Neural progenitor cell (in vitro differentiated cells): Measurements from ENCODE around the gene STAT4. TPM values are rescaled to one million over a fixed set of nuclear protein-coding genes. Genes with fewer than 3 reads are reported as not detected.

Source experiments
- DNase-seq: peaks from one replicate; pipeline ENCODE4 v3.0.0-alpha.2; 2016; ENCODE audit warnings: low spot score
- H2AFZ ChIP-seq: fragments of 200-600 bp; sonication (generic); replicated peaks from 2 replicates; pipeline ENCODE4 v1.6.1; 2016; ENCODE audit warnings: antibody characterized with exemption
- H3F3A ChIP-seq: fragments of 200-600 bp; sonication (generic); 2 replicates; pipeline ENCODE4 v1.6.1; 2016; ENCODE audit warnings: antibody characterized with exemption, low read depth
- H3K27ac ChIP-seq: fragments of 200-600 bp; sonication (generic); 2 replicates; pipeline ENCODE4 v1.5.1; 2016; ENCODE audit warnings: mild to moderate bottlenecking
- H3K27me3 ChIP-seq: fragments of 200-600 bp; sonication (generic); 2 replicates; pipeline ENCODE4 v1.6.1; 2016; ENCODE audit warnings: mild to moderate bottlenecking, moderate library complexity
- H3K36me3 ChIP-seq: fragments of 200-600 bp; sonication (generic); 2 replicates; pipeline ENCODE4 v1.5.1; 2016
- H3K4me1 ChIP-seq: fragments of 200-600 bp; sonication (generic); 2 replicates; pipeline ENCODE4 v1.6.1; 2016; ENCODE audit warnings: mixed run types
- H3K4me2 ChIP-seq: fragments of 200-600 bp; sonication (generic); 2 replicates; pipeline ENCODE4 v1.6.1; 2016
- H3K4me3 ChIP-seq: fragments of 200-600 bp; sonication (generic); 2 replicates; pipeline ENCODE4 v1.5.1; 2016
- H3K79me2 ChIP-seq: fragments of 200-600 bp; sonication (generic); 2 replicates; pipeline ENCODE4 v1.6.1; 2016; ENCODE audit warnings: low read depth
- H3K9ac ChIP-seq: fragments of 200-600 bp; sonication (generic); 2 replicates; pipeline ENCODE4 v1.6.1; 2016
- H3K9me3 ChIP-seq: fragments of 200-600 bp; sonication (generic); 2 replicates; pipeline ENCODE4 v1.5.1; 2016; ENCODE audit warnings: low read depth
- H4K20me1 ChIP-seq: fragments of 200-600 bp; sonication (generic); 2 replicates; pipeline ENCODE4 v1.6.1; 2016; ENCODE audit warnings: low read depth
- H3K27ac Mint-ChIP-seq: 3 replicates; pipeline ENCODE4 v1.8.0; 2021; ENCODE audit warnings: mixed read lengths
- H3K27me3 Mint-ChIP-seq: 2 replicates; pipeline ENCODE4 v1.8.0; 2022; ENCODE audit warnings: low read depth, mild to moderate bottlenecking, inconsistent platforms, moderate library complexity, mixed read lengths; ENCODE audit not compliant: insufficient read depth
- H3K36me3 Mint-ChIP-seq: 3 replicates; pipeline ENCODE4 v1.8.0; 2021; ENCODE audit warnings: mixed read lengths
- H3K4me1 Mint-ChIP-seq: 3 replicates; pipeline ENCODE4 v1.8.0; 2021; ENCODE audit warnings: mixed read lengths
- H3K4me3 Mint-ChIP-seq: 3 replicates; pipeline ENCODE4 v1.8.0; 2021; ENCODE audit warnings: mild to moderate bottlenecking, moderate library complexity, mixed read lengths
- H3K9me3 Mint-ChIP-seq: 3 replicates; pipeline ENCODE4 v1.8.0; 2020; ENCODE audit warnings: mixed read lengths
- CTCF ChIP-seq: fragments of 200-600 bp; sonication (generic); IDR thresholded peaks from 2 replicates; pipeline ENCODE4 v1.5.1; 2017; ENCODE audit warnings: antibody characterized with exemption, mild to moderate bottlenecking
- EZH2 ChIP-seq: fragments of 200-600 bp; sonication (generic); IDR thresholded peaks from 2 replicates; pipeline ENCODE4 v1.6.1; 2017; ENCODE audit warnings: antibody characterized with exemption, mild to moderate bottlenecking, moderate library complexity
- EZH2phosphoT487 ChIP-seq: fragments of 200-600 bp; sonication (generic); IDR thresholded peaks from 2 replicates; pipeline ENCODE4 v1.6.1; 2017; ENCODE audit warnings: antibody characterized with exemption
- total RNA-seq: library from RNA; depleted of rRNA; stranded (reverse); fragments of >200 nt; gene quantifications from 2 replicates; pipeline ENCODE4 v1.2.3, GENCODE V29; 2015; ENCODE audit warnings: low replicate concordance

STAT4 gene
- total RNA-seq, 1 donor from 2014 or later = 0.32 TPM

GRCh38 chr2:191001624-191002023 is 149.2 kb downstream of the STAT4 start:
- Histone ChIP-seq H4K20me1 (no peaks in the 10 kb centered on the region), H3K9me3 (no peaks in the 10 kb centered on the region), H3K27me3 (no peaks in the 10 kb centered on the region), H2AFZ (no peak overlapping the region), H3K79me2 (no peaks in the 10 kb centered on the region), H3K9ac (no peak overlapping the region), H3K4me3 (no peak overlapping the region), H3F3A (no peaks in the 10 kb centered on the region), H3K4me1 (no peaks in the 10 kb centered on the region), H3K36me3 (peaks cover 14% of the 10 kb centered on the region), H3K4me2 (no peak overlapping the region), H3K27ac (no peak overlapping the region)
- no peak overlapping the region for H3K27ac Mint-ChIP-seq
- no peaks in the 10 kb centered on the region for H3K4me1 Mint-ChIP-seq
- peaks cover 38% of the 10 kb centered on the region for H3K36me3 Mint-ChIP-seq
- DNase-seq = no peak
- no peak for TF ChIP-seq CTCF
- TF ChIP-seq EZH2phosphoT487 = no peak
- no peak for TF ChIP-seq EZH2
- H3K4me3 Mint-ChIP-seq = no peak overlapping the region
- H3K9me3 Mint-ChIP-seq = no peaks in the 10 kb centered on the region
- no peaks in the 10 kb centered on the region for H3K27me3 Mint-ChIP-seq

DNA sequence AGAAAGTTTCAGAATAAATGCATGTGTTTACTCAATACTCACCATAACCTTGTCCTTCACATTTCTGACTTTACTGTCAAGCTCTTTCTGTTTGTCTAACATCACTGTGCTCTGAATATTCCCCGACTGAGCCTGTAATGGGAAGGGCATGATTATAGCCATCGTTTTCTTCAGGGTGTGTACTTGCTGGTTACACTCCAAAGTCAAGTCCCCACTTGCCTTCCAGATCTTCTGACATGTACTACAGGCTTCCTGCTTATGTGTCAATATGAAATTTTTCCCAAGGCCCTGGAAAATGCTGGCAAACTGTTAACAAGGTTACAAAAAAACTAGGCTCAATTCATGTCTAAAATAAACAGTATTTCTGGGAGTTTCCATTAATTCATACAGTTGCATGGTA is 149.8 kb downstream of the STAT4 start:
- Histone ChIP-seq H3K79me2 (no peaks in the 10 kb centered on the region), H3K27ac (no peak overlapping the region), H3K4me1 (no peaks in the 10 kb centered on the region), H3K27me3 (no peaks in the 10 kb centered on the region), H3K4me3 (no peak overlapping the region), H3K4me2 (no peak overlapping the region), H3K9me3 (no peaks in the 10 kb centered on the region), H3F3A (no peaks in the 10 kb centered on the region), H3K9ac (no peak overlapping the region), H3K36me3 (peaks cover 14% of the 10 kb centered on the region), H2AFZ (no peak overlapping the region), H4K20me1 (no peaks in the 10 kb centered on the region)
- Mint-ChIP-seq H3K27ac (no peak overlapping the region), H3K9me3 (no peaks in the 10 kb centered on the region), H3K4me1 (no peaks in the 10 kb centered on the region), H3K27me3 (no peaks in the 10 kb centered on the region), H3K4me3 (no peak overlapping the region), H3K36me3 (peaks cover 42% of the 10 kb centered on the region)
- DNase-seq = no peak
- TF ChIP-seq EZH2 (no peak), CTCF (no peak), EZH2phosphoT487 (no peak)

- no peaks in the 10 kb centered on the region for H3K9me3 Mint-ChIP-seq
- no peak overlapping the region for H3K27ac ChIP-seq
- peaks cover 48% of the 10 kb centered on the region for H3K36me3 Mint-ChIP-seq
- H3K4me3 ChIP-seq = no peak overlapping the region
- TF ChIP-seq EZH2 = no peak
- H3K27ac Mint-ChIP-seq = no peak overlapping the region
- no peak overlapping the region for H2AFZ ChIP-seq
- H3K9me3 ChIP-seq = no peaks in the 10 kb centered on the region
- DNase-seq = no peak
- no peaks in the 10 kb centered on the region for H3K27me3 ChIP-seq
- no peak overlapping the region for H3K4me3 Mint-ChIP-seq
- H4K20me1 ChIP-seq = no peaks in the 10 kb centered on the region
- H3K36me3 ChIP-seq = peaks cover 14% of the 10 kb centered on the region
- H3K79me2 ChIP-seq = no peaks in the 10 kb centered on the region
- no peaks in the 10 kb centered on the region for H3F3A ChIP-seq
- H3K9ac ChIP-seq = no peak overlapping the region
- H3K4me1 Mint-ChIP-seq = no peaks in the 10 kb centered on the region
- H3K27me3 Mint-ChIP-seq = no peaks in the 10 kb centered on the region
- H3K4me2 ChIP-seq = no peak overlapping the region
- H3K4me1 ChIP-seq = no peaks in the 10 kb centered on the region
Measured at GRCh38 chr2:190999949-191000665, 150.7 kb downstream of the STAT4 start.

DNA sequence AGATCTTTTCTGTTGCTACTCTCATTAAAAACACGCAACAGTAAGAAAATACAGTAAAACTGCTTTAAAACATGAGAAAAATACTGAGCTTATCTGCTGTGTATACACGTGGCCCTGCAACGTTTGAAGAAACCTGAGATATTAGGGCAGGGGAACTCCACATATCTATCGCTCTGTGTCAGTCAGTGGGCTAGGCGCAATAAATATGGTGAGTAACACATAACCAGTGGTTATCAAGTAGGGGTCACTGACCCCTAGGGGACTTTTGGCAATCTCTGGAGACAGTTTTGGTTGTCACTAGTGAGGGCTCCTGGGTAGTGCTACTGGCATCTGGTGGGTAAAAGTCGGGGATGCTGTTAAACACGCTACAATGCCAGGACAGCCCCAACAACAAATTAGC is 151.7 kb downstream of the STAT4 start:
- H3K27ac Mint-ChIP-seq = no peak overlapping the region
- H3K4me1 Mint-ChIP-seq = no peaks in the 10 kb centered on the region
- no peak for DNase-seq
- no peak overlapping the region for H2AFZ ChIP-seq
- H3K36me3 Mint-ChIP-seq = peaks cover 47% of the 10 kb centered on the region
- H3K4me3 ChIP-seq = no peak overlapping the region
- H3K9me3 Mint-ChIP-seq = no peaks in the 10 kb centered on the region
- no peak overlapping the region for H3K9ac ChIP-seq
- no peaks in the 10 kb centered on the region for H3K79me2 ChIP-seq
- H3K9me3 ChIP-seq = no peaks in the 10 kb centered on the region
- no peak overlapping the region for H3K4me3 Mint-ChIP-seq
- peaks cover 14% of the 10 kb centered on the region for H3K36me3 ChIP-seq
- H3K27me3 Mint-ChIP-seq = no peaks in the 10 kb centered on the region
- no peaks in the 10 kb centered on the region for H3K27me3 ChIP-seq
- H3F3A ChIP-seq = no peaks in the 10 kb centered on the region
- H3K4me1 ChIP-seq = no peaks in the 10 kb centered on the region
- H3K27ac ChIP-seq = no peak overlapping the region
- H3K4me2 ChIP-seq = no peak overlapping the region
- no peak for TF ChIP-seq EZH2phosphoT487
- no peak for TF ChIP-seq EZH2
- TF ChIP-seq CTCF = no peak
- no peaks in the 10 kb centered on the region for H4K20me1 ChIP-seq
